Measurements from ENCODE around the gene UBE2G1. TPM values are rescaled to one million over a fixed set of nuclear protein-coding genes. Genes with fewer than 3 reads are reported as not detected.

UBE2G1 gene
- total and polyA plus RNA-seq, 2 of the 8 experiments (the other 6 are each of a cell fraction or from before 2014, with no cell fraction given): 73.9 to 170 TPM

GRCh38 chr17:4362141-4362540 is 4.3 kb downstream of the UBE2G1 start:
- H2AK5ac ChIP-seq (ENCODE audit: low read depth, low read length): no peak overlapping the region
- H3K27ac ChIP-seq (ENCODE audit: low read depth, low read length): no peak overlapping the region
- H3K4me3 ChIP-seq (ENCODE audit: extremely low read depth in 1 of 4, insufficient read depth in 2 of 4, low read depth in 3 of 4, low read length in 4 of 4): no peak overlapping the region
- no peaks in the 10 kb centered on the region for H3K27me3 ChIP-seq (replicated peaks in 1 of 4; ENCODE audit: control insufficient read depth in 3 of 4, extremely low read depth in 1 of 4, insufficient read depth in 3 of 4, low read length in 3 of 4)
- POLR2A ChIA-PET (ENCODE audit: partially characterized antibody): interaction anchor here (1.0 kb wide), 1 partner anchor 55 kb away, joined by 3 read pairs; no protein-coding TSS in a partner anchor
- H2BK12ac ChIP-seq (ENCODE audit: low read depth, low read length): no peak overlapping the region
- peaks cover 5% of the 10 kb centered on the region; the same call in 1 of the 2 replicates for H3K23me2 ChIP-seq (ENCODE audit: low read depth, low read length)
- H4K5ac ChIP-seq (ENCODE audit: insufficient read length, low read depth, low read length): no peak overlapping the region
- H4K20me1 ChIP-seq (replicated peaks in 1 of 2; ENCODE audit: control insufficient read depth in 1 of 2, insufficient read depth in 2 of 2, low read length in 2 of 2): peaks cover 8 to 16% of the 10 kb centered on the region in 2 experiments
- H2BK15ac ChIP-seq (ENCODE audit: low read length): no peak overlapping the region
- H3K4me2 ChIP-seq (ENCODE audit: insufficient read depth in 1 of 2, low read depth in 2 of 2, low read length in 2 of 2): no peak overlapping the region
- no peak for DNase-seq (ENCODE audit: low read depth in 1 of 2, low spot score in 2 of 2)
- H3K9ac ChIP-seq (replicated peaks in 1 of 4; ENCODE audit: extremely low read depth in 1 of 4, low read depth in 3 of 4, low read length in 3 of 4): no peak overlapping the region
- H4K91ac ChIP-seq (replicated peaks; ENCODE audit: insufficient read length, low read length): no peak overlapping the region
- no peak overlapping the region for H2BK120ac ChIP-seq (replicated peaks; ENCODE audit: low read depth, low read length)
- no peak overlapping the region for H3K18ac ChIP-seq (ENCODE audit: extremely low read depth, low read length)
- H2BK20ac ChIP-seq (ENCODE audit: low read length): no peak overlapping the region
- WGBS, 2 experiments (ENCODE audit: extremely low coverage in 1 of 2, insufficient coverage in 1 of 2, insufficient read length in 1 of 2, insufficient replicate concordance in 2 of 2, low coverage in 1 of 2, low lambda C conversion rate in 2 of 2, missing lambda C conversion rate in 1 of 2): 92% methylated on average over 4 of the region's 4 CpGs; no CpG with 5 or more reads in 1 of the 2 experiments
- H3K56ac ChIP-seq (replicated peaks; ENCODE audit: insufficient read length, low read depth, low read length): no peak overlapping the region
- no peaks in the 10 kb centered on the region; the same call in 1 of the 2 replicates for H3K79me1 ChIP-seq (ENCODE audit: low read depth, low read length)
- H3K4ac ChIP-seq (replicated peaks; ENCODE audit: insufficient read length, low read depth, low read length): no peak overlapping the region
- peaks cover 0 to 7% (median 0%) of the 10 kb centered on the region in 4 experiments; a peak in 2 of 8 replicates for H3K36me3 ChIP-seq (ENCODE audit: control insufficient read depth in 2 of 4, insufficient read depth in 4 of 4, low read length in 3 of 4)
- H3K9me3 ChIP-seq (ENCODE audit: insufficient read depth in 2 of 2, low read depth in 1 of 2, low read length in 1 of 2): no peaks in the 10 kb centered on the region
- H2AFZ ChIP-seq (ENCODE audit: low read length): no peak overlapping the region
- H4K8ac ChIP-seq (ENCODE audit: extremely low read depth, insufficient read depth, low read length): no peak overlapping the region
- CTCF ChIA-PET (ENCODE audit: partially characterized antibody): interaction anchor here (0.6 kb wide), 1 partner anchor 14 kb away, joined by 6 read pairs; no protein-coding TSS in a partner anchor
- FAIRE-seq: peak; percentile 57
- no peak overlapping the region for H3K23ac ChIP-seq (ENCODE audit: insufficient read length)
- H3K14ac ChIP-seq (ENCODE audit: insufficient read length): no peak overlapping the region
- H3K79me2 ChIP-seq (ENCODE audit: control insufficient read depth in 1 of 2, insufficient read depth in 2 of 2, low read length in 2 of 2): peaks cover 53 to 92% of the 10 kb centered on the region in 2 experiments
- peaks cover 0 to 5% (median 2%) of the 10 kb centered on the region in 4 experiments; a peak in 3 of 7 replicates for H3K4me1 ChIP-seq (replicated peaks in 1 of 4; ENCODE audit: control insufficient read depth in 3 of 4, insufficient read depth in 4 of 4, low read length in 3 of 4)
- TF ChIP-seq RAD21 (IDR thresholded peaks at IDR 0.05 in 1 of 2, conservative IDR thresholded peaks at IDR 0.05 in 1 of 2; ENCODE audit: low read depth in 2 of 2, low read length in 2 of 2): peak; percentile 17 to 21; a peak in 2 of 4 replicates
- TF ChIP-seq HDAC2 (IDR thresholded peaks at IDR 0.05; ENCODE audit: borderline replicate concordance in 1 of 2, low read depth in 2 of 2, low read length in 2 of 2): no peak
- no peak overlapping the region for H2BK5ac ChIP-seq (ENCODE audit: low read depth, low read length)

Measured in H1 (cell line).